ENCODE results near the gene ZBTB40.

The ZBTB40 gene

GRCh38 chr1:22506130-22506692 is 54.6 kb downstream of the ZBTB40 start:
- Histone ChIP-seq H3K27me3 (ENCODE audit: low read depth, low read length) (no peaks in the 10 kb centered on the region), H3K4me3 (ENCODE audit: low read length) (no peak overlapping the region), H2AFZ (ENCODE audit: low read depth, low read length) (no peak overlapping the region), H4K20me1 (ENCODE audit: insufficient read depth, low read length) (no peaks in the 10 kb centered on the region), H3K4me2 (ENCODE audit: low read length) (no peak overlapping the region), H3K79me2 (ENCODE audit: low read length) (no peaks in the 10 kb centered on the region), H3K9ac (ENCODE audit: low read length) (no peak overlapping the region), H3K4me1 (ENCODE audit: low read length) (no peaks in the 10 kb centered on the region), H3K27ac (ENCODE audit: low read length) (no peak overlapping the region), H3K36me3 (replicated peaks; ENCODE audit: low read depth, low read length) (peaks cover 10% of the 10 kb centered on the region), H3K9me3 (ENCODE audit: insufficient read depth, low read length) (no peaks in the 10 kb centered on the region)
- TF ChIP-seq CTCF (IDR thresholded peaks at IDR 0.05; ENCODE audit: low read depth, low read length) (no peak), EZH2phosphoT487 (IDR thresholded peaks at IDR 0.05; ENCODE audit: low read depth) (no peak)

- Histone ChIP-seq H3K4me3 (ENCODE audit: low read length) (no peak overlapping the region), H3K36me3 (replicated peaks; ENCODE audit: low read depth, low read length) (peaks cover 11% of the 10 kb centered on the region), H3K9me3 (ENCODE audit: insufficient read depth, low read length) (no peaks in the 10 kb centered on the region), H3K4me1 (ENCODE audit: low read length) (no peaks in the 10 kb centered on the region), H3K27ac (ENCODE audit: low read length) (no peak overlapping the region), H3K27me3 (ENCODE audit: low read depth, low read length) (no peaks in the 10 kb centered on the region), H2AFZ (ENCODE audit: low read depth, low read length) (no peak overlapping the region), H3K79me2 (ENCODE audit: low read length) (no peaks in the 10 kb centered on the region), H4K20me1 (ENCODE audit: insufficient read depth, low read length) (no peaks in the 10 kb centered on the region), H3K9ac (ENCODE audit: low read length) (no peak overlapping the region), H3K4me2 (ENCODE audit: low read length) (no peak overlapping the region)
- TF ChIP-seq CTCF (IDR thresholded peaks at IDR 0.05; ENCODE audit: low read depth, low read length) (no peak), EZH2phosphoT487 (IDR thresholded peaks at IDR 0.05; ENCODE audit: low read depth) (no peak)
Measured at GRCh38 chr1:22507587-22507986, 55.9 kb downstream of the ZBTB40 start.

- H3K4me2 ChIP-seq (ENCODE audit: low read length) = no peak overlapping the region
- H3K4me3 ChIP-seq (ENCODE audit: low read length) = no peak overlapping the region
- no peaks in the 10 kb centered on the region for H4K20me1 ChIP-seq (ENCODE audit: insufficient read depth, low read length)
- no peak overlapping the region for H3K9ac ChIP-seq (ENCODE audit: low read length)
- TF ChIP-seq EZH2phosphoT487 (IDR thresholded peaks at IDR 0.05; ENCODE audit: low read depth) (no peak), CTCF (IDR thresholded peaks at IDR 0.05; ENCODE audit: low read depth, low read length) (no peak)
- no peak overlapping the region for H3K27ac ChIP-seq (ENCODE audit: low read length)
- H3K9me3 ChIP-seq (ENCODE audit: insufficient read depth, low read length) = no peaks in the 10 kb centered on the region
- H2AFZ ChIP-seq (ENCODE audit: low read depth, low read length) = no peak overlapping the region
- H3K4me1 ChIP-seq (ENCODE audit: low read length) = no peaks in the 10 kb centered on the region
- H3K79me2 ChIP-seq (ENCODE audit: low read length) = no peaks in the 10 kb centered on the region
- no peaks in the 10 kb centered on the region for H3K27me3 ChIP-seq (ENCODE audit: low read depth, low read length)
- H3K36me3 ChIP-seq (replicated peaks; ENCODE audit: low read depth, low read length) = peaks cover 15% of the 10 kb centered on the region
Measured at GRCh38 chr1:22508329-22508728, 56.7 kb downstream of the ZBTB40 start.

GRCh38 chr1:22508991-22509390 is 57.3 kb downstream of the ZBTB40 start:
- Histone ChIP-seq H3K27me3 (ENCODE audit: low read depth, low read length) (no peaks in the 10 kb centered on the region), H2AFZ (ENCODE audit: low read depth, low read length) (no peak overlapping the region), H3K4me2 (ENCODE audit: low read length) (no peak overlapping the region), H3K4me1 (ENCODE audit: low read length) (no peaks in the 10 kb centered on the region), H3K36me3 (replicated peaks; ENCODE audit: low read depth, low read length) (peaks cover 15% of the 10 kb centered on the region), H3K79me2 (ENCODE audit: low read length) (no peaks in the 10 kb centered on the region), H3K27ac (ENCODE audit: low read length) (no peak overlapping the region), H4K20me1 (ENCODE audit: insufficient read depth, low read length) (no peaks in the 10 kb centered on the region), H3K4me3 (ENCODE audit: low read length) (no peak overlapping the region), H3K9me3 (ENCODE audit: insufficient read depth, low read length) (no peaks in the 10 kb centered on the region), H3K9ac (ENCODE audit: low read length) (no peak overlapping the region)
- TF ChIP-seq EZH2phosphoT487 (IDR thresholded peaks at IDR 0.05; ENCODE audit: low read depth) = no peak
- TF ChIP-seq CTCF (IDR thresholded peaks at IDR 0.05; ENCODE audit: low read depth, low read length) = no peak

Measured in OCI-LY3 (cell line).